ENCODE measurements around the gene DDX6.

Gene DDX6

GRCh38 chr11:118705111-118705741 is 85.7 kb downstream of the DDX6 start:
- H3K9me2 ChIP-seq (replicated peaks; ENCODE audit: insufficient read depth, low read length), result no peaks in the 10 kb centered on the region
- H3K9ac ChIP-seq (ENCODE audit: low read length), result no peak overlapping the region
- no peak overlapping the region for H3K4me2 ChIP-seq (ENCODE audit: low read depth, low read length, poor library complexity, severe bottlenecking)
- no peaks in the 10 kb centered on the region for H3K27me3 ChIP-seq (ENCODE audit: low read length)
- H3K27ac ChIP-seq (ENCODE audit: low read depth, low read length), result no peak overlapping the region
- H3K79me2 ChIP-seq (ENCODE audit: insufficient read depth, low read length), result no peaks in the 10 kb centered on the region
- H3K4me3 ChIP-seq (ENCODE audit: insufficient read depth, low read length, poor library complexity, severe bottlenecking), result no peak overlapping the region
- no peaks in the 10 kb centered on the region for H3K9me3 ChIP-seq (ENCODE audit: insufficient read depth, low read length)
- H3F3A ChIP-seq (ENCODE audit: insufficient read depth), result no peaks in the 10 kb centered on the region
- H3K36me3 ChIP-seq (ENCODE audit: low read length), result no peaks in the 10 kb centered on the region
- no peak overlapping the region for H2AFZ ChIP-seq (ENCODE audit: low read depth, low read length, severe bottlenecking)
- no peak for TF ChIP-seq EZH2phosphoT487 (conservative IDR thresholded peaks at IDR 0.05; ENCODE audit: low read length)
- no peak for TF ChIP-seq CTCF (IDR thresholded peaks at IDR 0.05; ENCODE audit: insufficient read depth, low read length, poor library complexity, severe bottlenecking)
- H4K20me1 ChIP-seq (ENCODE audit: low read depth, low read length), result no peaks in the 10 kb centered on the region

GRCh38 chr11:118703563-118704106 is 87.3 kb downstream of the DDX6 start:
- Histone ChIP-seq H3K9ac (ENCODE audit: low read length) (no peak overlapping the region), H3K9me2 (replicated peaks; ENCODE audit: insufficient read depth, low read length) (no peaks in the 10 kb centered on the region), H3K9me3 (ENCODE audit: insufficient read depth, low read length) (no peaks in the 10 kb centered on the region), H3K27me3 (ENCODE audit: low read length) (no peaks in the 10 kb centered on the region), H3K4me3 (ENCODE audit: insufficient read depth, low read length, poor library complexity, severe bottlenecking) (no peak overlapping the region), H4K20me1 (ENCODE audit: low read depth, low read length) (no peaks in the 10 kb centered on the region), H3K79me2 (ENCODE audit: insufficient read depth, low read length) (no peaks in the 10 kb centered on the region), H3K4me2 (ENCODE audit: low read depth, low read length, poor library complexity, severe bottlenecking) (no peak overlapping the region), H3F3A (ENCODE audit: insufficient read depth) (no peaks in the 10 kb centered on the region), H2AFZ (ENCODE audit: low read depth, low read length, severe bottlenecking) (no peak overlapping the region), H3K36me3 (ENCODE audit: low read length) (no peaks in the 10 kb centered on the region), H3K27ac (ENCODE audit: low read depth, low read length) (no peak overlapping the region)
- TF ChIP-seq CTCF (IDR thresholded peaks at IDR 0.05; ENCODE audit: insufficient read depth, low read length, poor library complexity, severe bottlenecking) (no peak), EZH2phosphoT487 (conservative IDR thresholded peaks at IDR 0.05; ENCODE audit: low read length) (no peak)

GRCh38 chr11:118699506-118700220 is 91.3 kb downstream of the DDX6 start:
- H3K9me2 ChIP-seq (replicated peaks; ENCODE audit: insufficient read depth, low read length), result no peaks in the 10 kb centered on the region
- H3K4me3 ChIP-seq (ENCODE audit: insufficient read depth, low read length, poor library complexity, severe bottlenecking), result no peak overlapping the region
- no peak overlapping the region for H3K9ac ChIP-seq (ENCODE audit: low read length)
- H3K4me2 ChIP-seq (ENCODE audit: low read depth, low read length, poor library complexity, severe bottlenecking), result no peak overlapping the region
- H3K79me2 ChIP-seq (ENCODE audit: insufficient read depth, low read length), result no peaks in the 10 kb centered on the region
- no peaks in the 10 kb centered on the region for H3K9me3 ChIP-seq (ENCODE audit: insufficient read depth, low read length)
- no peaks in the 10 kb centered on the region for H3K27me3 ChIP-seq (ENCODE audit: low read length)
- no peak for TF ChIP-seq CTCF (IDR thresholded peaks at IDR 0.05; ENCODE audit: insufficient read depth, low read length, poor library complexity, severe bottlenecking)
- no peak for TF ChIP-seq EZH2phosphoT487 (conservative IDR thresholded peaks at IDR 0.05; ENCODE audit: low read length)
- no peaks in the 10 kb centered on the region for H3K36me3 ChIP-seq (ENCODE audit: low read length)
- H2AFZ ChIP-seq (ENCODE audit: low read depth, low read length, severe bottlenecking), result no peak overlapping the region
- no peak overlapping the region for H3K27ac ChIP-seq (ENCODE audit: low read depth, low read length)
- no peaks in the 10 kb centered on the region for H4K20me1 ChIP-seq (ENCODE audit: low read depth, low read length)
- H3F3A ChIP-seq (ENCODE audit: insufficient read depth), result no peaks in the 10 kb centered on the region
